GM12872 (cell line): ENCODE results near the gene TEDC1.

Experiments used
- TF ChIP-seq, protein P1 (sequence below): IDR thresholded peaks from 3 replicates; pipeline ENCODE4 v1.5.1; 2011; ENCODE audit warnings: low read depth, mild to moderate bottlenecking, low read length, moderate library complexity; ENCODE audit not compliant: insufficient read depth

Gene TEDC1

DNA sequence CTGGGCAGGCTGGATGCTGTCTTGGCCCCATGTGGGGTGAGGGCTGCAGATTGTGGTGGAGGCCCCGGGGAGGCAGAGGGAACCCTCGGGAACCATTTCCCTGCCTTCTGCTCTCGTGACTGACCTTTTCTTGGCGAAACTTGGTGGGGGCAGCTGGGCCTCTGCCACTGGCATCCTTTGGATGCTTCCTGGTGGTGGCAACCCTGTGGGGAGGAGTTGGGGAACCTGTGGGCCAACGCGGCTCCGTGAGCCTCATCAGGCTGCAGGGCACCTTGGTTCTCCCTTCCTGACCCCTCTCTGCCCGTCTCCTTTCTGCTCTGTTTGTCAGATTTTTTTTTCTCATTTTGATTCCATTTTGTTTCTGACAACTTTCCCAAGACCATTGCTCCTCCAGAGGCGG is 49.8 kb downstream of the TEDC1 start:
- TF ChIP-seq, protein P1, sequence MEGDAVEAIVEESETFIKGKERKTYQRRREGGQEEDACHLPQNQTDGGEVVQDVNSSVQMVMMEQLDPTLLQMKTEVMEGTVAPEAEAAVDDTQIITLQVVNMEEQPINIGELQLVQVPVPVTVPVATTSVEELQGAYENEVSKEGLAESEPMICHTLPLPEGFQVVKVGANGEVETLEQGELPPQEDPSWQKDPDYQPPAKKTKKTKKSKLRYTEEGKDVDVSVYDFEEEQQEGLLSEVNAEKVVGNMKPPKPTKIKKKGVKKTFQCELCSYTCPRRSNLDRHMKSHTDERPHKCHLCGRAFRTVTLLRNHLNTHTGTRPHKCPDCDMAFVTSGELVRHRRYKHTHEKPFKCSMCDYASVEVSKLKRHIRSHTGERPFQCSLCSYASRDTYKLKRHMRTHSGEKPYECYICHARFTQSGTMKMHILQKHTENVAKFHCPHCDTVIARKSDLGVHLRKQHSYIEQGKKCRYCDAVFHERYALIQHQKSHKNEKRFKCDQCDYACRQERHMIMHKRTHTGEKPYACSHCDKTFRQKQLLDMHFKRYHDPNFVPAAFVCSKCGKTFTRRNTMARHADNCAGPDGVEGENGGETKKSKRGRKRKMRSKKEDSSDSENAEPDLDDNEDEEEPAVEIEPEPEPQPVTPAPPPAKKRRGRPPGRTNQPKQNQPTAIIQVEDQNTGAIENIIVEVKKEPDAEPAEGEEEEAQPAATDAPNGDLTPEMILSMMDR: no peak

GRCh38 chr14:105541218-105541875 is 50.3 kb downstream of the TEDC1 start:
- TF ChIP-seq, protein P1: no peak

GRCh38 chr14:105547741-105548169 is 56.7 kb downstream of the TEDC1 start:
- TF ChIP-seq, protein P1: no peak
